Neural crest cell (in vitro differentiated cells): ENCODE measurements around the gene CALY. TPM values are rescaled to one million over a fixed set of nuclear protein-coding genes. Genes with fewer than 3 reads are reported as not detected.

ENCODE experiments used
- DNase-seq: peaks from one replicate; pipeline ENCODE4 v3.0.0; 2021; ENCODE audit warnings: low read depth, mixed read lengths, low spot score
- H3K27ac Mint-ChIP-seq: one replicate; pipeline ENCODE4 v1.8.0; 2021; ENCODE audit warnings: mild to moderate bottlenecking, mixed read lengths; ENCODE audit not compliant: unreplicated experiment
- H3K27me3 Mint-ChIP-seq: 2 replicates; pipeline ENCODE4 v1.8.0; 2021; ENCODE audit warnings: low read depth, mild to moderate bottlenecking, mixed read lengths
- H3K36me3 Mint-ChIP-seq: 2 replicates; pipeline ENCODE4 v1.8.0; 2021; ENCODE audit warnings: low read depth, mild to moderate bottlenecking, mixed read lengths
- H3K4me1 Mint-ChIP-seq: 2 replicates; pipeline ENCODE4 v1.8.0; 2021; ENCODE audit warnings: mixed read lengths
- H3K4me3 Mint-ChIP-seq: one replicate; pipeline ENCODE4 v1.8.0; 2021; ENCODE audit warnings: mild to moderate bottlenecking, mixed read lengths
- H3K9me3 Mint-ChIP-seq: 2 replicates; pipeline ENCODE4 v1.8.0; 2021; ENCODE audit warnings: mixed read lengths
- CTCF ChIP-seq: fragments of 200-600 bp; sonication (generic); conservative IDR thresholded peaks from 2 replicates; pipeline ENCODE4 v1.5.0; 2021; ENCODE audit warnings: antibody characterized with exemption, mild to moderate bottlenecking
- total RNA-seq: library from RNA; stranded (reverse); gene quantifications from 2 replicates; pipeline ENCODE4 v1.2.1, GENCODE V29; 2021

CALY gene
- total RNA-seq, 1 donor from 2014 or later = 0.89 TPM

DNA sequence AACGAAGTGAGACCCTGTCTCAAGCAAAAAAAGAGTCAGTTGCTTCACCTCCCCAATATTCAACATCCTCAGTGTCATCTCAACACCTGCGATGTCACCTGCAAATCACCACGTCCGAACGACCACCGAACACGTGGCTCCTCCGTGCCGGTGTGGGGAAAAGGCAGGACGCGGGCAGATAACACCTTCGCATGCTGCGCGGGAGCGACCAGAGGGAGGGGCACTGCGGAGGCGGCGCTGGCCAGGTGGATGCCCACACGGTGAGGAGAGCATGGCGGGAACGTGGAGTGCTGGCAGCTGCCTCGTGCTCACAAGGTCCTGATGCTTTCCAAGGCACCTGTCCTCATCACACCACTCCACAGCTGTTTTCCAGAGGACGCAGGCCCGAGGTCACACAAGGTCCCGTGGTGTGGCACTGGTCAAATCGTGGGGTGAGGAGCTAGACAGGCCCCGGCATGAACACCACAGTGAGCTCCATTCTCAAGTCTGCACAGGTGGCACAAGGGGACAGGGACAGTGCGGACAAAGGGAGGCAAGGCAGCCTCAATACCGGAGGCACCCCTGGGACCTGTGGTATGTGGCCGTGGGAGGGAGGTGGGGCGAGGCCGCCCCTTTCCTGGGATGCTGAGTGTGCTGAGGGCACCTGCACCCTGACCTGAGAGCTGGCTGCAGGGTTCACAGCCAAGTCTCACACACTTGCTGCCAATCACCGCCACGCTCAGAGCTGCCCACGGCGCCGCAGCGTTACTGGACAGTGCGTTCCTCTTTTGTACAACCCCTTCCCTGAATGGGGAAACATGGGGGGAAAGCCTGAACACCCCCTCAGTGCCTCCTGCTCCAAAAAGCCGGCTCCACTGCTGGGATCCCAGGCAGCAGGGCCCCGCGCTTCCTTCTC is 41.0 kb downstream of the CALY start:
- no peak for TF ChIP-seq CTCF
- no peak overlapping the region for H3K27ac Mint-ChIP-seq
- no peaks in the 10 kb centered on the region for H3K4me1 Mint-ChIP-seq
- H3K36me3 Mint-ChIP-seq = peaks cover 5% of the 10 kb centered on the region
- H3K27me3 Mint-ChIP-seq = no peaks in the 10 kb centered on the region
- H3K4me3 Mint-ChIP-seq = no peak overlapping the region
- H3K9me3 Mint-ChIP-seq = no peaks in the 10 kb centered on the region
- no peak for DNase-seq

GRCh38 chr10:133294189-133294588 is 42.5 kb downstream of the CALY start:
- H3K36me3 Mint-ChIP-seq = peaks cover 2% of the 10 kb centered on the region
- H3K27ac Mint-ChIP-seq = no peak overlapping the region
- no peaks in the 10 kb centered on the region for H3K4me1 Mint-ChIP-seq
- H3K4me3 Mint-ChIP-seq = no peak overlapping the region
- no peak for TF ChIP-seq CTCF
- H3K27me3 Mint-ChIP-seq = no peaks in the 10 kb centered on the region
- no peaks in the 10 kb centered on the region for H3K9me3 Mint-ChIP-seq
- no peak for DNase-seq

GRCh38 chr10:133293810-133294119 is 42.9 kb downstream of the CALY start:
- H3K36me3 Mint-ChIP-seq = peaks cover 4% of the 10 kb centered on the region
- H3K4me3 Mint-ChIP-seq = no peak overlapping the region
- DNase-seq = no peak
- no peaks in the 10 kb centered on the region for H3K4me1 Mint-ChIP-seq
- no peak overlapping the region for H3K27ac Mint-ChIP-seq
- H3K27me3 Mint-ChIP-seq = no peaks in the 10 kb centered on the region
- TF ChIP-seq CTCF = no peak
- H3K9me3 Mint-ChIP-seq = no peaks in the 10 kb centered on the region

GRCh38 chr10:133292919-133293809 is 43.5 kb downstream of the CALY start:
- no peaks in the 10 kb centered on the region for H3K27me3 Mint-ChIP-seq
- no peak for TF ChIP-seq CTCF
- DNase-seq = no peak
- no peaks in the 10 kb centered on the region for H3K4me1 Mint-ChIP-seq
- peaks cover 4% of the 10 kb centered on the region for H3K36me3 Mint-ChIP-seq
- no peaks in the 10 kb centered on the region for H3K9me3 Mint-ChIP-seq
- H3K4me3 Mint-ChIP-seq = no peak overlapping the region
- no peak overlapping the region for H3K27ac Mint-ChIP-seq

- no peak overlapping the region for H3K4me3 Mint-ChIP-seq
- H3K27ac Mint-ChIP-seq = no peak overlapping the region
- peaks cover 7% of the 10 kb centered on the region for H3K36me3 Mint-ChIP-seq
- no peaks in the 10 kb centered on the region for H3K4me1 Mint-ChIP-seq
- DNase-seq = no peak
- no peaks in the 10 kb centered on the region for H3K27me3 Mint-ChIP-seq
- no peaks in the 10 kb centered on the region for H3K9me3 Mint-ChIP-seq
- no peak for TF ChIP-seq CTCF
Observed at GRCh38 chr10:133289761-133290160, 46.9 kb downstream of the CALY start.
